Activated naive CD4-positive, alpha-beta T cell treated with Interleukin-2 at 50 U/mL for 16 hours (primary cell): ENCODE data around the gene IL5.
"Not testable (repeated sequence)": the region's sequence is repeated elsewhere in the genome, so short reads cannot be mapped to it uniquely, and the experiment has no call there.

Source experiments
- DNase-seq: peaks from one replicate; pipeline ENCODE4 v3.0.0-alpha.2; 2020

IL5 gene

DNA sequence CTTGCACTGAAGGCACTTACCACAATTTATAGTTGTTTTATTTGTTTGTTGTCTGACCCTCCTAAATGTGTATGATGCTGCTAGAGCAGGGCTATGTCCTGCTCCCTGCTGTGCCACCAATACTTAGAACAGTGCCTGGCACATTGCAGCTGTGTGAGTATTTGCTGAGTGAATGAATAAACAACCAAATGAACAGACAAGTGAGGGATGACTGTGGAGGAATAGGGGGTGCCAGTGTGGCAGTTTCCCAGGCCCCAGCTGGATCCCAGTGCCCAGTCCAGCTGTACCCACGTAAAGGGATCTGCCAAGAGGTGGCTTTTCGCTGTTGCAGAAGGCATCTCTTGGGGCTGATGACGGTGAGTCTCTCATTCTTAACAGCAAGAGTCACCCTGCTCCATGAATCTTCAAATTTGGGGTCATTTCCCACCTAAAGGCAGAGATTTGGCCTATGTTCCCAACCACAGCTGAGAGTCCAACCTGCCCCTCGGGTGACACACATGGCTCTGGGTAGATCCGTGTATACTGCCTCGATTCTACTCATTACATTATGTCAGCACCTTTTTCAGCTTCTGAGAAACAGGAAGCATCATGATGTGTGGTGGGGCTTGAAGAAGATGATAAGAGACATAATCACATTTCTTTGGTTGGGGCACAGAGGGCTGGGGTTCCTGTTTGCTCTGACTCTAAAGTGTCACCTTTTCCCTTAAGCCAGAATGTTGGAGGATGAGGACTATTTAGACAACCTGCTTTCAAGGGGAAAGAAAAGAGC, 14.3 kb downstream of the IL5 start:
- DNase-seq = no peak

DNA sequence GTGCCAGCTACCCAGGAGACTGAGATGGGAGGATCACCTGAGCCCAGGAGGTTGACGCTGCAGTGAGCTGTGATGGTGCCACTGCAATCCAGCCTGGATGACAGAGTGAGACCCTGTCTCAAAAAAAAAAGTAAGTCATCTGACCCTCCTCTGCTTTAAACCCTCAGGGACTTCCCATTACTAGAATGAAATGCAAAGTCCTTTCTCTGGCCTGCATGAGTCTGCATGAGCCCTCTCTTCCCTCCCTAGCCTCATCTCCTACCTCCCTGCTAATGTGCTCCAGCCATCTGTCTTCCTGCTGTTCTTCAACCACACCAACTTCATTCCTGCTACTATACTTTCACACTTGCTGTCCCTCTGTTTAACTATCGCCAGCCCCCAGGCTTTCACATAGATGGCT, 15.3 kb downstream of the IL5 start:
- no peak for DNase-seq

DNA sequence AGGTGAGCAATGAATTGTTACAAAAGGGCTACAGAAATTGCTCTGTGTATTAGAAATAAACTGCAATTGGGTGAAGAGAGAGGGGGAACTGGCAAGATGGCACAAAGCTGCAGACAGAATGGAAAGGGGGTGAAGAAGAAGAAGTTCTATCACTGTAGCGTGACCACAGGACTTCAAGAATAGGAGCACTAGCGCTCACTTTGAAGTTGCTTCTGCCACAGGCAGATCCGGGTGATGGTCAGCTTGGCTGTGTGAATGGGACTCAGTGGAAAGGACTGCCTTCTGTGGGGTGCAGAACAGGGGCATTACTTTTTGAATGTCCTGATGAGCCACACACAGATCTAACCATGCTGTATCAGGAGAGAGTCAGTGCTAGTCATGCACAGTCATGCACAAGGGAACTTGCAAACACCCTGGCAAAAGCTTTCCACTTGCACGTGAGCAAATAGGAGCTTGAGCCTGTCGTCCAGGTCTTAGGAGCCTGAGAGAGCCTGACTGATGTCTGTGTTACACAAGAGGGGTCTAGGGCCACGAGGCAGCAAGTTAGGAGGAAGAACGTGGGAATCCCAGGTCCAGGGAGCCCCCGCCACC, 16.3 kb downstream of the IL5 start:
- DNase-seq = no peak

DNA sequence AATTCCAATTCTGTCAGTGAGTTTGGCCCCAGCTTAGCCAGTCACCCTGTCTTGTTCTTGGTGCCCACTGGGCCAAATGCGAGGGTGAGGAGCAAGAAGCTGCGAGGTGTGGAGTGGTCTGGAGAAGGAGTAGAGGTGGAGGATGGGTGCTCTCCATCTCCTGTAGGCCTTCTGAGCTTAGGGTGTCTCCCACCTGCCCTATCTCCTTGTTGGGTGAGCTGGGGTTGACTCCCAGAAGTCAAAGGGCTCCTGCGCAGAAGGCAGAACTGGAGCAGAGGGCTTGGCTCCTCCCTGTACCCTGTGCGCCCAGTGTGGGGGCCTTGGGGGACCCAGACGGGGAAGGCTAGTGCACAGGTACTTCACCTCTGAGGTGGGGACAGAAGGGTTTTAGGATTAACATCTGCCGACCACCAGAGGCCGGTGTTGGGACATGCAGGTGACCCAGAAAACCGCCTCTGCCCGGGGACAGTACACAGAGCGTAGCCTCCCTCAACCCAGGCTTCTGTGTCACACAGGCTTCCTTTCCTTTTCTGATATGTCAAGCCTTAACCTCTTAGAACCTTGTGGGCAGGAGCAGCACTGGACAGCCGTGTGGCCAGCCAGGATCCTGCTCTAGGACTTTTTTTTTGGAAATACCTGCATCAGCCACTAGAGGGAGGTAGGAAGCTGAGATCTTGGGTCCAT, 16.9 kb downstream of the IL5 start:
- DNase-seq = peak; percentile 23

DNA sequence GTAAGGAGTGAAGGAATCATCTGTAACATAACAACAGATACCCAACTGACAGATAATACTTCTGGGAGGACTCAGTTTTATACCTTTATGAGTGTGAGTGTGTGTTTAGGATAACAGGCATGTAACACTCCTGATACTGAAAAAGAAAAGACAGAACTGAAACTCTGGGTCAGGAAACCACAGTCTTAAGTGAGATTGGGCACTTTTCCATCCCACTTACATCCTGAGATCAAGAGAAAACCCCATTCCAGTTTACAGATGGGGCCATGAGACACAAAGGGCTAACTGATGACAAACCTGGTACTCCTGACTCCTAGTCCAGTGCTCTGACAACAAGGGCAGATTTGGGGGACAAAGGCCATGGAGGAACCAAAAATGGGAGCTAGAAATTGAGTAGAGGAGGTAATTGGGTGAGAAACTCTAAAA, 18.0 kb downstream of the IL5 start:
- no peak for DNase-seq

DNA sequence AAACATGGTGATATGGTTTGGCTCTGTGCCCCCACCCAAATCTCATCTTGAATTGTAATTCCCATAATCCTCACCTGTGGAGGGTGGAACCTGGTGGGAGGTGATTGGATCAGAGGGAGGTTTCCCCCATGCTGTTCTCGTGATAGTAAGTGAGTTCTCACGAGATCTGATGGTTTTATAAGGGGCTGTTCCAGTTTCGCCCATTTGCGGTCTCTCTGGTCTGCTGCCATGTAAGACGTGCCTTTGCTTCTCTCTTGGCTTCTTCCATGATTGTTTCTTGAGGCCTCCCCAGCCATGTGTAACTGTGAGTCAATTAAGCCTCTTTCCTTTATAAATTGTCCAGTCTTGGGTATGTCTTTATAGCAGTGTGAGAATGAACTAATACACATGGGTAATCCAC, 18.4 kb downstream of the IL5 start:
- not testable (repeated sequence) for DNase-seq

DNA sequence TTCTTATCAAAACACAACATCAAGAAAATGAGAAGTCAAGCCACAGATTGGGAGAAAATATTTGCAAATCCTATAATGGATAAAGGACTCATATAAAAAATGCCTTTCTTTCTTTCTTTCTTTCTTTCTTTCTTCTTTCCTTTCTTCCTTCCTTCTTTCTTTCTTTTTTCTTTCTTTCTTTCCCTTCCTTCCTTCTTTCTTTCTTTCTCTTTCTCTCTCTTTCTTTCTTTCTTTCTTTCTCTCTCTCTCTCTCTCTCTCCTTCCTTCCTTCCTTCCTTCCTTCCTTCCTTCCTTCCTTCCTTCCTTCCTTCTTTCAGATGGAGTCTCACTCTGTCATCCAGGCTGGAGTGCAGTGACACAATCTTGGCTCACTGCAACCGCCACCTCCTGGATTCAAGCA, 21.3 kb downstream of the IL5 start:
- DNase-seq = not testable (repeated sequence)

DNA sequence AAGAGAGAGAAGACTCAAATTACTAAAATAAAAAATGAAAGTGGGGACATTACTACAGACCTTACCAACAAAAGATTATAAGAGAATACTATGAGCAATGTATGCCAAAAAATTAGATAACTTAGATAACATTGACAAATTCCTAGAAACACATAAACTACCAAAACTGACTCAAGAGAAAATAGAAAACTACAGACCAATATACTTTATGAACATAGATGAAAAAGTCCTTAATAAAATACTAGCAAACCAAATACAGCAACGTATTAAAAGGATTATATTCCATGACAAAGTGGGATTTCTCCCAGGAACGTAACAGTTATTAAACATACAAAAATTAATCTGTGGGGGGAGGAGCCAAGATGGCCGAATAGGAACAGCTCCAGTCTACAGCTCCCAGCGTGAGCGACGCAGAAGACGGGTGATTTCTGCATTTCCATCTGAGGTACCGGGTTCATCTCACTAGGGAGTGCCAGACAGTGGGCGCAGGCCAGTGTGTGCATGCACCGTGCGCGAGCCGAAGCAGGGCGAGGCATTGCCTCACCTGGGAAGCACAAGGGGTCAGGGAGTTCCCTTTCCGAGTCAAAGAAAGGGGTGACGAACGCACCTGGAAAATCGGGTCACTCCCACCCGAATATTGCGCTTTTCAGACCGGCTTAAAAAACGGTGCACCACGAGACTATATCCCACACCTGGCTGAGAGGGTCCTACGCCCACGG, 29.5 kb downstream of the IL5 start:
- DNase-seq = not testable (repeated sequence)

DNA sequence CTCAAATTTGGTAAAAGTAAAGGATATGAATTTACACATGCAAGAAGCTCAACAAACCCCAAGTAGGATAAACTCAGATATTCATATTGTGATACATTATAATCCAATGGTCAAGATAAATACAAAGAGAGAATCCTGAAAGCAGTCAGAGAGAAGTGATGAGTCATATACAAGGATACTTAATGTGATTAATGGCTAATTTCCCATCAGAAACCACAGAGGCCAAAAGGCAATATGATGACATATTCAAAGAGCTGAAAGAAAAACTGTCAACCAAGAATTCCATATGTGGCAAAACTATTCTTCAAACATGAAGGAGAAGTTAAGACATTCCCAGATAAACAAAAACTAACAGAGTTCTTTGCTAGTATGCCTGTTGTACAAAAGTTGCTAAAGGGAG, 33.2 kb downstream of the IL5 start:
- no peak for DNase-seq

DNA sequence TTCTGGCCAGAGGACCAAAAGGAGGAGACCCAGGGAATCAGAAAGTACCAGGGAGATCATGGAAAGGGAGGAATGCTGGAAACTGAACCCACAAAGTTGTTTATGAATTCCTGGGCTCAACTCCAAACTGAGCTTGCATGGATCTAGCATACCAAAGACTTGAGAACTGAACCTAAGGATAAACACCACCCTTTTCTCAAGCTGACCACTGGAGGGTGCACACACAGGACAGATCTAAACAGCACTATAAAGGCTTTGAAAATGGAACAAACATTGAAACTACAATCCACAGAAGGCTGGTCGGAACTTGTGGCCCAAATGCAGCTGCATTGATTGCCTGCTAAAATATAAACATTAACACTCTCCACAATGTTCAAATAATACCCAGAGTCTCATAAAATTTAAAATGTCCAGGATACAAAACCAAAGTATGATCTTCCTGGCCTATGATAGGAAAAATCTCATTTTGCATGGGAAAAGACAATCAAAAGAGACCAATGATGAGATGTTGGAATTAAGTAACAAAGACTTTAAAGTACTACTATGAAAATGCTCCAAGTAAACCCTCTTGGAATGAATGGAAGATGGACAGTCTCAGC, 37.1 kb downstream of the IL5 start:
- DNase-seq = no peak

DNA sequence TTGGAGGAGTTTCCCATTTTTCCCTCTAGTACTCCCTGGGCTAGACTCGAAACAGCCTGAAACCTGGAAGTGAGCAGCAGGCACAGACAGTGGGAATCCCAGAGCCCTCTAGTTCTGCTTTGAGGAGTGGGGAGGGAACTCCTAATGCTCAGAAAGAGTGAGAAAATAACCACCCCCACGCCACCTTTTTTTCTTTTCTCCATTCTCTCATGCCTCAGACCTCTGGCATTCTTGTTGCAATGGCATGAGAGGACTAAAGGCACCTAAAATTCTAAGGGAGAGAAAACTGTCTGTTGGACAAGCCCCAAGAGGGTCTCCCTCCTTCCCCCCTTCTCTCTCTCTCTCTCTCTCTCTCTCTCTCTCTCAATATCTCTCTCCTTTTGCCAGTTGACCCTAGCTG, 37.7 kb downstream of the IL5 start:
- DNase-seq = no peak

DNA sequence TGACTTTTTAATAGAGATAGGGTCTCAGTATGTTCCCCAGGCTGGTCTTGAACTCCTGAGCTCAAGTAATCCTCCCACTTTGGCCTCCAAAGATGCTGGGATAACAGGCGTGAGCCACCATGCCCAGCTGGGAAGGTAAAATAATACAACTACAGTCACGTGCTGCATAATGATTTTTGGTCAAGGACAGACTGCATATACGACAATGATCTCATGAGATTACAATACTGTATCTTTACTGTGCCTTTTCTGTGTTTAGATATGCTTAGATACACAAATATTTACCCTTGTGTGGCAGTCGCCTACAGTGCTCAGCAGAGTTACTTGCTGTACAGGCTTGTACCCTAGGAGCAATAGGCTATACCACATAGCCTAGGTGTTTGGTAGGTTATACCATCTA, 38.6 kb downstream of the IL5 start:
- DNase-seq = no peak

DNA sequence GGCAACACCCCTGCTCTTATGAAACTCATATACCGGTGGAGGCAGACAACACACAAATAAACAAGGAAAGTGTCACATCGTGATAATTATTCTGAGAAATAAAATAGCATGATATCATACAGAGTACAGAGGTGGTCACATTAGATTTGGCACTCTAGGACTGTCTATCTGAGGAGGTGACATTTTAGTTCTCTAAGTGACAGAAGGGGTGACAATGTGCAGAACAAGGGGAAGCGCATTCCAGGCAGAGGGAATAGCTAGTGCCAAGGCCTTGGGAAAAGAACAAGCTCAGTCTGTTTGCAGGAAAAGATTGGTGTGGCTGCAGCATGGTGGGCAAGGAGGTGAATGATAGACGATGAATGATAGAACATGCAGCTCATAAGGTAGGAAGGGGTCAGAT, 40.1 kb downstream of the IL5 start:
- no peak for DNase-seq

DNA sequence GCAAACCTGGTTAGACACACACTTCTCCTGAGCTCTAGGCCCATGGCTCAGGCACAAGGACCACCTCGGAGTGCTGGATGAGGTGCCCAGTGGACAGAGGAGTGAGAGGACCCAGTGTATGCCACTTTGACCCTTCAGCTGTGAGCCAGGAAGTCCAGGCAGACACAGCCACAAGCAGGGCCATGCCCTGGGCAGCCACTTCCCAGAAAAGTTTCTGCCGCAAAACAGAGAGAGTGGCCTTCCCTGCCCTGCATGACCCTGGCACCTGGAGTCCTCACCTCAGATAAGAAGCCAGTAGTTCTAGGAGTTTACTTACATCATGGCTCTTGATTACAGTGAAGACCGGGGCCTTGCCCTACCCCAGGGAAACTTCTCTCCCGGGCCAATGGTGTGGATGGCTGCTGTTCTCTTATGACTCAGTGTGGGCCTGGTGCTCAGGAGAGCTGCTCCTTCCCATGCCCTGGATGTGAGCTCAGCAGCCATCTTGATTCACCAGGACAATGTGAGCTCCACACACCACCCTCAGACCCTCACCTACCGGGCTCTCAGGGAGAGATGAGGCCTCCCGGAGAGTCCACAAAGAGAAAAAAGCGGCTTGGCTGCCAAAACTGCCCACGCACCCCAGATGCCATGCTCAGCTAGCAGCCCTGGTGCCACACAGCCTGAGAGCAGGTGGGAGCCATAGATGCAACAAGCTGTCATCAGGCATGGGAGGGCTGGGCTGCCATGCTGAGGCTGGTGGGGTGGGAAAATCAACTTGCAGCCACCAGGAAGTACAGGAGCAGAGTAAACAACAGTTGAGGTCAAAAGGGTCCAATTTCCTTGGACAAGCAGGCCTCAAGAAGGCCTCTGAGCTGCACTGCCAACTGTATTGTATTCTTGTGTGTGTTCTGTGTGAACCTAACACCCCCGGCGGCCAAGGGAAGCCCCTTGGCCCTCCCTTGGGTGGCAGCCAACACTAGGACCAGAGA, 41.1 kb downstream of the IL5 start:
- no peak for DNase-seq

DNA sequence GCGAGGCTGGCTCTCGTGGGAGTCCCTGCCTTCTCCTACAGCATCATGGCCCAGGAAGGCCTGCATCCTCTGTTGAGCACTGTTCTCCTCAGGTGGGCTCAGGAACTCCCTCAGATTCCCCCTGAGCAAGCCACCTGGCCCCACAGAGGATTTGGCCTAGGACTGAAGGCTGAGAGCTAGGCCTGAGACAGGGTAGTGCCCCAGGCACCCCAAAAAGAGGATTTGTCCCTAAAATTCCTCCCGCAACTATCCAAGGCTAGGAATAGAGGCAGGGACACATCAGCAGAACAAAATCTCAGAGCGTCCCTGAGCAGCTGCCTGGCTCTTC, 41.7 kb downstream of the IL5 start:
- no peak for DNase-seq

DNA sequence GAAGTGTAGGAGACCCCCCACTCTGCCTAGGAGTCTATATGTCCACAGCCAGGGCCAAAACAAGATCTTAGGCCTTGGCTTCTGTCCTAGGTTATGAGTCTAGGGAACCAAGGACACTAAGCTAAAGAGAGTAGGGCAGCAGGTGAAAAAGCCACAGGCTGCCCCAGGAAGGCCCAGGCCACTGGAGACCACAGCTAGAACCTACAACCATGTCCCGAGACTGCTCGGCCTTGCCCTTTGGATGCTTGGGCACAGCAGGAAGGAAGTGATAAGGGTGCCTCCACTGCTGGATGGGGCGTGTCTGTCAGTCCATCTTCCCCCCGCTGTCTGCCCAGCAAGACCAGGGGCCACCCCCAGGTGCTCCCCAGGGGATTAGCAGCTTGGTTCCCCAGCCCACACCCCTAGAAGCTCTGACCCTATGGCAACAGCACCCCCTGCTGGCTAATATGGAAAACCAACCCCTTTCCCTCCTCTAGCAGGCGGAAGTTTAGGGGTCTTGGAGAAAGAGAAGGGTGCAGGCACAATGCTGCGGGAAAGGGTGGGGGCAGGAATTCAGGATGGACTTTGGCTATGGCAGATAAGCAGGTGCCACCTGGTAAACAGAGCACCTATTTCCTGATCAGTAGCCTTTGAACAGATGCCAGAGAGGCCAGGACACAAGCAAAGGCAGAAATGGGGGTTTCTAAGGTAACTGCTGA, 42.2 kb downstream of the IL5 start:
- DNase-seq = peak; percentile 77

DNA sequence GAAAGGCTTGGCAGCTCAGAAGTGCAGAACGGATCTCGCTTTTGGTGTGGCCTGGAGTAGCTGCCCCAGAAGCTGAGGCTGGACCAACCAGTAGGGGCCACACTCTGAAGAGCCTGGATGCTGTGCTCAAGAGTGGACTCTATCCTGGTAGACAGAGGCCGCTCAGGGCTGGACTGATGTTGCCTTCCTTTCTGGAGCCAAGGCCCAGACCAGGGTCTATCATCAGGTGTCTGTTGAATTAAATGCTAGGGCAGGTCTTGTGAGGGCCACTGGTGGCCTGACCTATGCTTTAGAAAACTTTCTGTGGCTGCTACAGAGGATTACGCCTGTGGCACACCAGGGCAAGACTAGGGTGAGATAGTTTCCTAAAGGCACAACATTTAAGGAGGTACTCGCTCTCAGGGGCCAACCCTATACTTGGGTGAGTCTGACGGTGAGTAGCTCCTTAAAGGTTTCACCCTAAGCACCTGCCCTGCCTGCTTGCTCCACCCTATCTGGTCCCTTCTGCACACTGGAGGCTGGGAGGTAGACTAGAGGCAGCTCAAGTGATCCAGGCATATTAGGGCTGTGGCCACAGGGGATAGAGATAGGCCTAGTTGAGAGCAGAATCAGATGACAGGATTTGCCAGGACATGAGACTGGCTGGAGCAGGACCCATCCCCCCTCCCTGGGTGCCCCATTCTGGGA, 42.9 kb downstream of the IL5 start:
- no peak for DNase-seq

DNA sequence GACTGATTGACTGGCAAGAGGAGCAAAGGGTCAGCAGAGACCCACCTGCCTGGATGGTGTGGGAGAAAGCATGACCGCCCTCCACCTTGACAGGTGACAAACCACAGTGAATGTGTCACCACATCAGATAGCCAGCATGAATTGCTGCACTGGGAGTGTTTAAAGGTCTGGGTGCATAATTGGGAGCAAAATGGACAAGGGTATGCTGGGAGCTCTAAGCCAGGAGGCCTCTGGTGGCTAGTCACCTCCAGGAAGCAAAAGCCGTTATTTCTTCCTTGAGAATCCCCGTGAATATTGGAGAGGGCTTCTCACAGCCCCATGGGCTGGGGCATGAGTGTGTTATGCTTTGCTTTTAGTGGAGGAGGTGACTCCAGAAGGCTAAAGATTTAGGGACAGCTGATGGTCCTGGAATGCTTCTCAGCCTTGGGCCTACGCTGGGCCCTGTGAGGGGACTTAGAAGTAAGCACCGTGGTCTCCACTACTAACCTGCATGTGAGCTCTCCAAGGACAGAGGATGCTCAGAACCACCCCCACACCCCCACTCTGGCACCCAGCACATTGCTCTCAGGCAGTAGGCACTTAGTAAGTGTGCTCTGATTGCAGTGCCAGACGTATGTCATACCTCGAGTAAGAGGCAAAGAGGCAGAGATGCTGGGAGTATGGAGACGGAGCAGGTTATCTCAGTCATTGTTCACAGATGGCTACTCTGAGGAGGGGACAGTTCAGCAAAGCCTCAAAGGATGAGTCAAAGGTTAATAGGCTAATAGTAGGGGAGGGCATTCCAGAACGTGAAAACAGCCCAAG, 43.7 kb downstream of the IL5 start:
- no peak for DNase-seq

DNA sequence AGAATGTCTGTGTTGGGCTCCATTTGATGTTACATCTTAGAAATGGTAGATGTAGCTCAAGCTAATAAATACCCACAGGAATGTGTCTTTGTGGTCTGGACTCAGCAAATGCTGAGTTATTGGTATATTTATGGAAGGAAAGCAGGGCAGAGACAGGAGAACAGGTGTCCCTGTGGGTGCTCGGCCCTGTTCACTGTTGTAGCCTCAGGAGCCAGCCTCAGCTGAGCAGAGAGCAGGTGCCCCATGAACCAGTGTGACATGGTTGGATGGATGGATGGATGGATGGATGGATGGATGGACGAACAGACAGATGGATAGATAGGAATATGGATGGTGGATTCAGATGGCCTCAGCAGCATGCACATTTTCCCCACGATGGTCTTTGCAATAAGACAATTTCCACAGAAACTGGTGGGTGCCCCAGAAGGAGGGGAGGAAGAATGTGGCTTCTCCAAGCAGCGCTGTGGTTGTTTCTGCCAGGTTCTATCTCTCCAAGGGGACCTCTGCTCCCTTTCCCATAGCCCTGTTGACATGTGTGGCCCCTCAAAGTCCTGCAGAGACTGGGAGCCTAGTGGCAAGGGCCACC, 44.5 kb downstream of the IL5 start:
- no peak for DNase-seq

DNA sequence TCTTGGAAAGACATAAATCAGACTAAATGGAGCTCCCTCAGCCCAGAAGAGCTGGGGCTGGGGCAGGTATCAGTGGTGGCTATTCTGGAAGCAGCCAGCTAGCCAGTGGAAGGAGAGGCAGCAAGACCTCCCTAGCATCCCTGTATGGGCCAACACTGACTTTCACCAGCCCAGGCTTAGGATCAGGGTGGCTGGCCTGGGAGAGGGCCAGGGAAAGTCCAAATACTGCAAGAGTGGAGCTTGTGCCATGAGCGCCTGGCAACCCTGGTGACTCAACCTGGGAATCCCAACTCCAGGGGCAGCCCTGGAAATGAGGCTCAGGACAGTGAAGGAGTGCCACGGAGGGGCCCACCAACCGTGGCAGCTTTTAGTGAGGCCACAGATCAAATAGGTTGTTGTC, 45.2 kb downstream of the IL5 start:
- DNase-seq = no peak
